B cell (primary cell): ENCODE measurements around the gene PELI1. TPM values are rescaled to one million over a fixed set of nuclear protein-coding genes. Genes with fewer than 3 reads are reported as not detected.

Experiments
- ATAC-seq: fragments of 200-7000 bp; cut with Tn5 transposase; one replicate; pipeline ENCODE4 v1.10.0; 2021; ENCODE audit warnings: low read depth, mild to moderate bottlenecking, moderate number of reproducible peaks, moderate library complexity
- CTCF ChIA-PET: fragments of 350-600 bp; sonication (Branson Sonifier 250); formaldehyde crosslinking; loops from one replicate; lab custom pipeline; 2021; ENCODE audit warnings: antibody characterized with exemption, inconsistent platforms; lab: Charles Lee
- POLR2A ChIA-PET: fragments of 350-600 bp; sonication (Branson Sonifier 250); formaldehyde crosslinking; loops from one replicate; lab custom pipeline; 2021; ENCODE audit warnings: antibody characterized with exemption; lab: Charles Lee
- DNase-seq: peaks from one replicate; pipeline ENCODE4 v3.0.0; 2013
- H2AFZ ChIP-seq: 2 replicates; pipeline ENCODE4 v1.6.1; 2012; ENCODE audit warnings: mild to moderate bottlenecking, low read depth, low read length; ENCODE audit not compliant: insufficient read depth, poor library complexity, severe bottlenecking
- H3K27ac ChIP-seq, 2 donors: 1 replicate in 1 of 2; 2 replicates in 1 of 2; pipeline ENCODE4 v1.5.1; 2012 to 2013; ENCODE audit warnings: low read length in 2 of 2, mild to moderate bottlenecking in 2 of 2, moderate library complexity in 1 of 2
- H3K27me3 ChIP-seq, 4 experiments: fragments of 200-600 bp in 1 of 4; sonication (generic) in 1 of 4; replicated peaks in 1 of 4; 1 replicate in 2 of 4; 2 replicates in 2 of 4; pipeline versions ENCODE4 v1.6.1 to v1.7.0; 2013 to 2016; ENCODE audit warnings: low read length in 3 of 4, mild to moderate bottlenecking in 2 of 4, mixed read lengths in 1 of 4, moderate library complexity in 1 of 4; ENCODE audit not compliant: insufficient read depth in 4 of 4, control insufficient read depth in 3 of 4; ENCODE audit errors: control extremely low read depth in 1 of 4
- H3K36me3 ChIP-seq, 2 experiments: replicated peaks in 1 of 2; 1 replicate in 1 of 2; 2 replicates in 1 of 2; pipeline versions ENCODE4 v1.6.1 to v1.7.1; 2013; ENCODE audit warnings: low read length in 1 of 2; ENCODE audit not compliant: insufficient read depth in 2 of 2, control insufficient read depth in 1 of 2; ENCODE audit errors: control extremely low read depth in 1 of 2, extremely low read depth in 1 of 2
- H3K4me1 ChIP-seq, 2 donors: fragments of 200-600 bp in 1 of 2; sonication (generic) in 1 of 2; 1 replicate in 1 of 2; 2 replicates in 1 of 2; pipeline versions ENCODE4 v1.5.1 to v1.6.1; 2013 to 2017; ENCODE audit warnings: low read length in 2 of 2; ENCODE audit not compliant: control insufficient read depth in 2 of 2, insufficient read depth in 2 of 2
- H3K4me2 ChIP-seq: replicated peaks from 2 replicates; pipeline ENCODE3; 2012; ENCODE audit warnings: mild to moderate bottlenecking, low read depth, low read length; ENCODE audit not compliant: poor library complexity, severe bottlenecking
- H3K4me3 ChIP-seq, 5 experiments: fragments of 200-600 bp in 1 of 5; sonication (generic) in 1 of 5; 1 replicate in 3 of 5; 2 replicates in 2 of 5; pipeline versions ENCODE4 v1.5.1 to v1.7.0; 2011 to 2016; ENCODE audit warnings: low read length in 4 of 5, mild to moderate bottlenecking in 4 of 5, low read depth in 2 of 5, control low read depth in 1 of 5, moderate library complexity in 1 of 5; ENCODE audit not compliant: insufficient read depth in 1 of 5; ENCODE audit errors: control extremely low read depth in 1 of 5, extremely low read depth in 1 of 5
- H3K79me2 ChIP-seq: fragments of 200-600 bp; sonication (generic); one replicate; pipeline ENCODE4 v1.6.0; 2016; ENCODE audit warnings: low read length; ENCODE audit not compliant: control insufficient read depth, insufficient read depth
- H3K9ac ChIP-seq: fragments of 200-600 bp; sonication (generic); 2 replicates; pipeline ENCODE4 v1.6.1; 2017; ENCODE audit warnings: mild to moderate bottlenecking, low read length, moderate library complexity
- H3K9me3 ChIP-seq, 3 donors: one replicate each; pipeline versions ENCODE4 v1.6.1 to v1.7.1; 2013; ENCODE audit warnings: low read length in 2 of 3; ENCODE audit not compliant: control insufficient read depth in 2 of 3, insufficient read depth in 1 of 3; ENCODE audit errors: control extremely low read depth in 1 of 3
- H4K20me1 ChIP-seq: 2 replicates; pipeline ENCODE4 v1.6.0; 2012; ENCODE audit warnings: mild to moderate bottlenecking, low read length; ENCODE audit not compliant: insufficient read depth, control insufficient read depth, poor library complexity, severe bottlenecking
- H3K27ac Mint-ChIP-seq: one replicate; pipeline ENCODE4 v1.8.0; 2021; ENCODE audit warnings: mixed read lengths
- H3K27me3 Mint-ChIP-seq: one replicate; pipeline ENCODE4 v1.8.0; 2021; ENCODE audit warnings: mixed read lengths
- H3K4me1 Mint-ChIP-seq: one replicate; pipeline ENCODE4 v1.8.0; 2021; ENCODE audit warnings: mixed read lengths
- H3K4me3 Mint-ChIP-seq: one replicate; pipeline ENCODE4 v1.8.0; 2021; ENCODE audit warnings: mixed read lengths
- H3K9me3 Mint-ChIP-seq: one replicate; pipeline ENCODE4 v1.8.0; 2022; ENCODE audit warnings: mixed read lengths; ENCODE audit not compliant: insufficient read depth
- EZH2 ChIP-seq: IDR thresholded peaks from 2 replicates; pipeline ENCODE4 v1.6.1; 2012; ENCODE audit warnings: borderline replicate concordance, low read depth, mild to moderate bottlenecking, moderate library complexity, low read length; ENCODE audit not compliant: insufficient read depth, poor library complexity, severe bottlenecking
- WGBS: methylation state at CpG from one replicate; pipeline ENCODE4 v1.1.5; 2013; ENCODE audit warnings: missing lambda C conversion rate; ENCODE audit not compliant: insufficient coverage; 5-methylcytosine and 5-hydroxymethylcytosine counted together
- intact Hi-C: fragments of 100-400 bp; cut with micrococcal nuclease; formaldehyde crosslinking; loops from one replicate; pipeline ENCODE4 v1.10.0; 2022
- polyA plus RNA-seq: library from polyadenylated mRNA; depleted of rRNA; stranded (reverse); fragments of >200 nt; gene quantifications from 2 replicates; pipeline ENCODE4 v1.2.3, GENCODE V29; 2012
- total RNA-seq, 2 donors: library from RNA; stranded (reverse); fragments of 120-200 nt in 1 of 2; gene quantifications; 1 replicate in 1 of 2; 2 replicates in 1 of 2; pipeline versions ENCODE4 v1.2.3 to v1.2.4, GENCODE V29; 2013 to 2022
- TF ChIP-seq, protein P1 (sequence below): fragments of 200-600 bp; IDR thresholded peaks from one replicate; pipeline ENCODE4 v1.8.0; 2022; ENCODE audit warnings: antibody characterized with exemption, mild to moderate bottlenecking

The PELI1 gene
- total and polyA plus RNA-seq, 2 donors (not counting 1 experiment from before 2014, with no cell fraction given): 45.3 to 115 TPM

GRCh38 chr2:64141674-64142405 is 2.4 kb downstream of the PELI1 start:
- Mint-ChIP-seq H3K9me3 (no peaks in the 10 kb centered on the region), H3K4me1 (peaks cover 60% of the 10 kb centered on the region), H3K4me3 (peak overlapping the region; percentile 91), H3K27ac (peak overlapping the region; percentile 74), H3K27me3 (no peaks in the 10 kb centered on the region)
- H3K27ac ChIP-seq: peak overlapping the region; percentile 81 to 86
- ChIA-PET POLR2A (interaction anchor here (0.7 to 3.2 kb wide), 2 partner anchors 9 to 185 kb away, joined by 3 to 18 read pairs; no protein-coding TSS in a partner anchor), CTCF (interaction anchor here (0.7 to 3.8 kb wide), 4 partner anchors 92 to 381 kb away, joined by 3 to 31 read pairs (median 4); no protein-coding TSS in a partner anchor)
- peaks cover 39% of the 10 kb centered on the region for H4K20me1 ChIP-seq
- intact Hi-C loops: loop anchor here (2.0 to 10.0 kb wide), 5 partner anchors 49 to 913 kb away; partner anchors contain the start of genes AFTPH, CEP68 and UGP2
- TF ChIP-seq, protein P1, sequence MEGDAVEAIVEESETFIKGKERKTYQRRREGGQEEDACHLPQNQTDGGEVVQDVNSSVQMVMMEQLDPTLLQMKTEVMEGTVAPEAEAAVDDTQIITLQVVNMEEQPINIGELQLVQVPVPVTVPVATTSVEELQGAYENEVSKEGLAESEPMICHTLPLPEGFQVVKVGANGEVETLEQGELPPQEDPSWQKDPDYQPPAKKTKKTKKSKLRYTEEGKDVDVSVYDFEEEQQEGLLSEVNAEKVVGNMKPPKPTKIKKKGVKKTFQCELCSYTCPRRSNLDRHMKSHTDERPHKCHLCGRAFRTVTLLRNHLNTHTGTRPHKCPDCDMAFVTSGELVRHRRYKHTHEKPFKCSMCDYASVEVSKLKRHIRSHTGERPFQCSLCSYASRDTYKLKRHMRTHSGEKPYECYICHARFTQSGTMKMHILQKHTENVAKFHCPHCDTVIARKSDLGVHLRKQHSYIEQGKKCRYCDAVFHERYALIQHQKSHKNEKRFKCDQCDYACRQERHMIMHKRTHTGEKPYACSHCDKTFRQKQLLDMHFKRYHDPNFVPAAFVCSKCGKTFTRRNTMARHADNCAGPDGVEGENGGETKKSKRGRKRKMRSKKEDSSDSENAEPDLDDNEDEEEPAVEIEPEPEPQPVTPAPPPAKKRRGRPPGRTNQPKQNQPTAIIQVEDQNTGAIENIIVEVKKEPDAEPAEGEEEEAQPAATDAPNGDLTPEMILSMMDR: no peak
- no peak for TF ChIP-seq EZH2
- no peaks in the 10 kb centered on the region for H3K36me3 ChIP-seq
- H3K9me3 ChIP-seq: no peaks in the 10 kb centered on the region
- no peaks in the 10 kb centered on the region for H3K27me3 ChIP-seq
- H2AFZ ChIP-seq: no peak overlapping the region
- H3K9ac ChIP-seq: peak overlapping the region; percentile 82
- WGBS: no CpG with 5 or more reads among the region's 2 CpGs
- ATAC-seq (no peak), DNase-seq (no peak)
- peak overlapping the region in 4 of 5 experiments; percentile 77 to 98 (median 84) for H3K4me3 ChIP-seq
- peaks cover 77% of the 10 kb centered on the region for H3K79me2 ChIP-seq
- H3K4me1 ChIP-seq: peaks cover 39 to 54% of the 10 kb centered on the region in 2 donors
- peak overlapping the region; percentile 58 for H3K4me2 ChIP-seq

- H3K79me2 ChIP-seq: peaks cover 88% of the 10 kb centered on the region
- H3K27me3 ChIP-seq: no peaks in the 10 kb centered on the region
- peaks cover 39 to 54% of the 10 kb centered on the region in 2 donors for H3K4me1 ChIP-seq
- ATAC-seq: no peak
- TF ChIP-seq EZH2: no peak
- TF ChIP-seq, protein P1: no peak
- POLR2A ChIA-PET: interaction anchor here (3.2 kb wide), 1 partner anchor 186 kb away, joined by 18 read pairs; no protein-coding TSS in a partner anchor
- peaks cover 66% of the 10 kb centered on the region for H3K4me1 Mint-ChIP-seq
- H3K27ac Mint-ChIP-seq: no peak overlapping the region
- H3K27ac ChIP-seq: no peak overlapping the region
- no peaks in the 10 kb centered on the region for H3K9me3 Mint-ChIP-seq
- intact Hi-C loops: loop anchor here (5.0 to 10.0 kb wide), 3 partner anchors 298 to 914 kb away; partner anchors contain the start of genes CEP68 and UGP2
- H3K4me2 ChIP-seq: peak overlapping the region; percentile 29
- H3K9ac ChIP-seq: no peak overlapping the region
- no peak for DNase-seq
- CTCF ChIA-PET: interaction anchor here (0.7 to 3.8 kb wide), 2 partner anchors 186 to 382 kb away, joined by 3 to 31 read pairs; no protein-coding TSS in a partner anchor
- H3K4me3 Mint-ChIP-seq: peak overlapping the region; percentile 46
- H4K20me1 ChIP-seq: peaks cover 42% of the 10 kb centered on the region
- no peaks in the 10 kb centered on the region for H3K27me3 Mint-ChIP-seq
- H3K9me3 ChIP-seq: no peaks in the 10 kb centered on the region
- H3K36me3 ChIP-seq: no peaks in the 10 kb centered on the region
- no peak overlapping the region for H2AFZ ChIP-seq
- no peak overlapping the region for H3K4me3 ChIP-seq
Measured at GRCh38 chr2:64140665-64141200, 3.5 kb downstream of the PELI1 start.
